ENCODE results near the gene PPP1R12A.
"Not testable (repeated sequence)": the region's sequence is repeated elsewhere in the genome, so short reads cannot be mapped to it uniquely, and the experiment has no call there.

The PPP1R12A gene

DNA sequence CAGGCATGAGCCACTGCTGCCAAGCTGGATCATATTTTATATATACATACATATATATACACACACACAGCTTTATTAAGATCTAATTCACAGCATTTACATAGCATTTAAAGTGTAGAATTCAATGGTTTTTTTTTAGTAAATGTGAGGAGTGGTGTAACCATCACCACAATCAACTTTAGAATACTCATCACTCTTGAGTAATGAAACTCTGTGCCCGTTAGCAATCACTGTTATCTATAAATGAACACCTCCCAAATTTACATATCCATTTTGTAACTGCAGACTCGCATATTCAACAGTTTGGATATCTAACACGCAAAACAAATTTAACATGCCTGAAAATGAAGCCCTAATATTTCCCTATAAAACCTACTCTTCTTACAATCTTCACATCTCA, 90.9 kb downstream of the PPP1R12A start:
- no peak for DNase-seq (ENCODE audit: low read depth in 2 of 2, low spot score in 1 of 2)

DNA sequence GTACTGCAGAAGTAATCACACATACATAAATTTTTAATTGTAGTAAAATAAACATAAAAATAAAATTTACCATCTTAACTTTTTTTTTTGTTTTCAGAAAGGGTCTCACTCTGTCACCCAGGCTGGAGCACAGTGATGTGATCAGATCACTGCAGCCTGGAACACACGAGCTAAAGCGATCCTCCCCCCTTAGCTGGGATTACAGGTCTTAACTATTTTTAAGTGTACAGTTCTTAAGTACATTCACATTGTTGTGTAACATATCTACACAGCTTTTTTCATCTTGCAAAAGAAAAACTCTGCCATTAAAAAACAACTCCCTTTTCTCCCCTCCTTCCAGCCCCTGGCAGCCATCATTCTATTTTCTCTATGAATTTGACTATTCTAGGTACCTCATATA, 92.3 kb downstream of the PPP1R12A start:
- DNase-seq (ENCODE audit: low read depth in 2 of 2, low spot score in 1 of 2): no peak

DNA sequence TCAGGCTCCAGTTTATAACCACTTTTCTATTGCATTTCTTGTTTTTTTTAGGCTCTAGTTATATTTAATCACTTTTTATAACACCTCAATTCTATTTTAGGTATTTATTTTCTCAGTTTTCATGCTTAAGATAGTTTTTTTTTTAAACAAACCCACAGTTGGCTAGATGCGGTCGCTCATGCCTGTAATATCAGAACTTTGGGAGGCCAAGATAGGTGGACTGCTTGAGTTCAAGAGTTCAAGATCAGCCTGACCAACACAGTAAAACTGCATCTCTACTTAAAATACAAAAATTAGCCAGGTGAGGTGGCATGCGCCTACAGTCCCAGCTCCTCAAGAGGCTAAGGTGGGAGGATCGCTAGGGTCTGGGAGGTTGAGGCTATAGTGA, 93.0 kb downstream of the PPP1R12A start:
- DNase-seq (ENCODE audit: low read depth in 2 of 2, low spot score in 1 of 2): no peak

DNA sequence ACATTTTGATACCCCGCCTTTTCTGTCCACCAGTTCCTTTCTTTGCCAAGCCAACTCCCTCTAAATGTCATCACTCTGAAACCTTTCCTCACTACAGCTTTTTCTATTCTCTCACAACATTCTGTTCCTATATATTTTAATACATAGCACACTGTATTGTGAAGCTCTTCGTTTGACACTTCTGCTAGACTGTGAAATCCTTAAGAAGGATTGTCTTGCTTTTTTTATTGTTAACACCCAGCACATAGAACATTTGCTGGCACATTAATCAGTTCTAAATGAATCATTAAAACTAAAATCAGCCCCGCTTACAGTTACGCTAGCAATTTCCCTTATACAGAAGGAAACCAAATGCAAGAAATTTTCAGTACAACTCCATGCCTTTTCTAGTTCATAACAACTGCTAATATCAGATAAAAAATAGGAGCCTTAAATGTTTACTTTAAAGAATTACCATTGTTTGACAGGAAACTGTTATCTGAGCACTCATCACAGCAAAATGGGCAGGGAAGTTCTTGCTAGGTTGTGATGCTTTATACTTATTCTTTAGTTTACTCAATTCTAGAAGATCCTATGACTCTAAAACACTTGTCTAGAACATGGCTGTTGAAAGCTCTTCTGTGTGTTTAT, 93.5 kb downstream of the PPP1R12A start:
- DNase-seq (ENCODE audit: low read depth in 2 of 2, low spot score in 1 of 2): no peak

DNA sequence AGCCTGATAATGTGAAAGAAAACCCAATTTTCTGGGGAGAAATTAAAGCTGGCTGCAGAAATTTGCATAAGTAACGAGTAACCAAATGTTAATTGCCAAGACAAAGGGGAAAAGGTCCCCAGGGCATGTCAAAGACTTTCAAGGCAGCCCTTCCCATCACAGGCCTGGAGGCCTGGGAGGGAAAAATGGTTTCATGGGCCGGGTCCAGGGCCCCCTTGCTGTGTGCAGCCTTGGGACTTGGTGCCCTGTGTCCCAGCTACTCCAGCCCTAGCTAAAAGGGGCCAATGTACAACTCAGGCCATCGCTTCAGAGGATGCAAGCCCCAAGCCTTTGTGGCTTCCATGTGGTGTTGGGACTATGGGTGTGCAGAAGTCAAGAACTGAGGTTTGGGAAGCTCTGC, 96.5 kb downstream of the PPP1R12A start:
- no peak for DNase-seq (ENCODE audit: low read depth in 2 of 2, low spot score in 1 of 2)

DNA sequence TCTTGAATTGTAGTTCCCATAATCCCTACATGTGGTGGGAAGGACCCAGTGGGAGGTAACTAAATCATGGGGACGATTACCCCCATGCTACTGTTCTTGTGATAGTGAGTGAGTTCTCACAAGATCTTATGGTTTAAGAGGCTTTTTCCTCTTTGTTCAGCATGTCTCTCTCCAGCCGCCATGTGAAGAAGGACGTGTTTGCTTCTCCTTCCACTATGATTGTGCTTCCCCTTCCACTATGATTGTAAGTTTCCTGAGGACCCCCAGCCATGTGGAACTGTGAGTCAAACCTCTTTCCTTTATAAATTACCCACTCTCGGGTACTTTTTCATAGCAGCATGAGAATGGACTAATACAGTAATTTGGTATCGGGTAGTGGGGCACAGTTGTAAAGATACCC, 97.3 kb downstream of the PPP1R12A start:
- DNase-seq (ENCODE audit: low read depth in 2 of 2, low spot score in 1 of 2): no peak

DNA sequence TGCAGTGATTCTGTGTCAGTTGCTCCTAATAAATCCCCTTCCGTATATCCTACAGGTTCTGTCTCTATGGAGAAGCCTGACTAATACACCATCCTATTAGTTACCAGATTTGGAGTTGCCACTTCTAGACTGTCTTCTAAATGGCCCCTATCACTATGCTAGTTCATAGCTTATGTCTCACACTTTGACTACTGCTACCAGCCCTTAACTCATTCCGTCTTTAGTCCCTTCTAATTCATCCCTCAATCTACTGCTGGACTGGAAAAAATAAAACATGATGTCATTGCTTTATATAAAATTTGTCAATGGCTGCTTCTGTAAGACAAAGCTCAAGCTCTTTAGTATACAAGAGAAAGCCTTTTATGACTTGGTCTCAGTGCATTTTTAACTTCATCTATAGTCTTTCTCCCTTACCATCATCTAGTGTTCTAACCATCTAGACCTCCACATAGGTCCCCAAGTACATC, 99.5 kb downstream of the PPP1R12A start:
- no peak for DNase-seq (ENCODE audit: low read depth in 2 of 2, low spot score in 1 of 2)

DNA sequence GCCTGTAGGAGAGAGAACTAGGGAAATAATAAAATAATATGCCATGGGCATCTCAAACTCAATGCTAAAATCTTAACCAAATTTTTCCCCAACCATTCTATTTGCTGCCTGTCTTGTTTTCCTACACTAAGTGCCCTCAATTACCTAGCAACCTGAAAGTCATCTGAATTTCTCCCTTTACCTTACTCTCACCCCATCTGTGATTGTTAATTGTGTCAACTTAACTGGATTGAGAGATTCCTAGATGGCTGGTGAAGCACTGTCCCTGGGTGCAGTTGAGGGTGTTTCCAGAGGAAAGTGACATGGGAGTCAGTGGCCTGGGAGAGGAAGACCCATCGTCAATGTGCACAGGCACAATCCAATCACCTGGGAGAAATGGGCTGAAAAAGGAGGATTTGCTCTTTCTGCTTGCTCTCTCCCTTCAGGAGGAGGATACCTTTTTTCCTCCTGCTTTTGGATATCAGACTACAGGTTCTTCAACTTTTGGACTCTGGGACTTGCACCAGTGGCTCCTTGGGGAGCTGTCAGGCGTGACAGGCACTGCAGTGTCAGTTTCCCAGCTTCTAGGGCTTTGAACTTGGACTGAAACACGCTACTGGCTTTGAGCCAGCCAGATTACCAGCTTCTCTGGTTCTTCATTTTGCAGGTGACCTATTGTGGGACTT, 100.1 kb downstream of the PPP1R12A start:
- DNase-seq (ENCODE audit: low read depth in 2 of 2, low spot score in 1 of 2): no peak

DNA sequence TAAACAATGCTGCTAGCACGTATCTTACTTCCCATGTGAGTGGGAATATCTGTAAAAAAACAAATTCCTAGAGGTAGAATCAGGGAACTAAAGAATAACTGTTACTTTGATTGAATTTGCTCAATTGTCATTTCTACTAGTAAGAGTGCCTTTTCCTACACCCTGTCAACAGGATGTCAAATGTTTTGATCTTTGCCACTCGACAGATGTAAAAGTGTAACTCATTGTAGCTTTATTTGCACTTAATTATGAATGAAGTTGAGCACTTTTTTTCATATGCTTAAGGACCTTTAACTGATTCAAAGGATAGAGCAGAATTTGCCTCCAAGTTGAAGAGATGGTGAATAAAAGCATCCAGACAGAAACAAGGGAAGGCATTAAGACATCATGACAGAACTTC, 104.5 kb downstream of the PPP1R12A start:
- no peak for DNase-seq (ENCODE audit: low read depth in 2 of 2, low spot score in 1 of 2)

DNA sequence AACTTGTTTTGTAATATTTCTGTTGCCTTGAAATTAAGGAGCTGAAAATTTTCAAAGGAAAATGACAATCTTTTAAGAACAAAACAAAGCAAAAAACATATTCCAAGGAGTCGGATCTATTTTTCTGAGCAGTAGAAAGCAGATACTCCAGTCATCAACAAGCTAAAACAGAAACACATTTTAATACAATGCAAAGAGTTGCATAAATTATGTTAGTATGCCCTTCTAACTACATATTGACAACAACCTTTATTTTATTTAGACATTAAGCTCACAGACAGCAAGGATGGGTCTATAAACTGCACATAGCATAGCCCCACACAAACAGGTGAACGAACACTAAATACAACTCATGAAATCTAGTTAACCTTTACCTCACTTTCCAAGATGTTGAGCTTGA, 106.0 kb downstream of the PPP1R12A start:
- no peak for DNase-seq (ENCODE audit: low read depth in 2 of 2, low spot score in 1 of 2)

DNA sequence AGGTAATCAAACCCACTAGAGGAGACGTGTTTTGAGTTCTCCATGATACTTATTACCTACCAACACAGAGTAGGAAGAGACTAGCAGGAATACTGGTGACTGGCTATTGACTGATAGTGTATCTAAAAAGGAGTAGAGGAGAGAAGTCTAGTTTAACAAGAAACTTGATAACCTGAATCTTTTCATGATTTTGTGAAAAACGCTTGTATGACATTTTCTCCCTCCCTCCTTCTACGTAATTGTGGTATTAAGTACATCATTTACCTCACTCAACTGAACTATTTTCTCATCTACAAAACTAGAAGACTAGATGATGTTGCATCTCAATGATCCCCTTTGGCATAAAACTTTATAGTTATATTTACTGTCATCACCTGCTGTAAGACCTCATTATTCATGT, 107.4 kb downstream of the PPP1R12A start:
- DNase-seq (ENCODE audit: low read depth in 2 of 2, low spot score in 1 of 2): no peak

DNA sequence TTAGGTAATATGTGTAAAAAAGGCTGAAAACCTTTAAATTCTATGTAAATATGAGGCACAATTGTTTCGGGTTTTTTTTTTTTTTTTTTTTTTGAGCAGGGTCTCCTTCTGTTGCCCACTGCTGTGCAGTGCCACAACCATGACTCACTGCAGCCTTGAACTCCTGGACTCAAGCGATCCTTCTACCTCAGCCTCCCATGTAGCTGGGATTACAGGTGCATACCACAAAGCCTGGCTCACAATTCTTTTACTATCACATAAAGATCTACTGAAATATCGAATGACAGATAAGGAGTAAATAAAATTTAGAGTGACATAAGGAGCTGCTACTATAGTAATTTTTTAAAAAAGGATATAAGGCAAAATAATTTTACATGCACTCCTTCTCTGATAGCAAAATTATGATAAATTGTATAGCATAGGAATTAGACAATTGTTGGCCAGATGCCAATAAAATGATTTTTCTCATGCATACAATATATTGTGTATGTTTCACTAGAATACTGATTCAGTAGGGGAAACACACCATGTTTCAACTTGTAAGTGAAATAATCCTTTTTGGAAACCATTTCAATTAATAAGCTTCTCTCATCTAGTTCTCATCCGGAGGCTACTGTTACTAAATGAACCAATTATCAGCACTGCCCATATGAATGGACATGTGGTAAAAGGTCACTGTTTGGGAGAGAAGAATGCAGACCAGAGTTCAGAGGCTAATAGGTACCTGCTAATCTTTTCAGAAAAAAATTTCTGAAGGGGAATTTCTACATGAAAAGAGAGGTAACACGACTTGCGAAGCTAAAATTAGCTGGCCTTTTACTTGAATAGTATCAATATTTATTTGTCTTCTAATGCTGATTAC, 108.4 kb downstream of the PPP1R12A start:
- no peak for DNase-seq (ENCODE audit: low read depth in 2 of 2, low spot score in 1 of 2)

DNA sequence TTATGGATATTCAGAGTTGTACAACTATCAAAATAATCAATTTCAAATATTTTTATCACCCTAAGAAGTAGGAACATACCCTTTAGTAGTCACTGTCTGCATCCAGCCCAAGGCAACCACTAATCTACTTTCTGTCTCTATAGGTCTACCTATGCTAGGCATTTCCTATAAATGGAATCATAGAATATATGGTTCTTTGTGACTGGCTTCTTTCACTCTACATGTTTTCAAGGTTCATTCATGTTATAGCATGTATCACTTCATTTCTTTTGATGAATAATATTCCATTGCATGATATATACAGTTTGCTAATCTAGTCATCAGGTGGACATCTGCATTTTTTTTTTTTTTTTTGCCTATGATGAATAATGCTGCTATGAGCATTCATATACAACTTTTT, 112.4 kb downstream of the PPP1R12A start:
- DNase-seq (ENCODE audit: low read depth in 2 of 2, low spot score in 1 of 2): no peak

DNA sequence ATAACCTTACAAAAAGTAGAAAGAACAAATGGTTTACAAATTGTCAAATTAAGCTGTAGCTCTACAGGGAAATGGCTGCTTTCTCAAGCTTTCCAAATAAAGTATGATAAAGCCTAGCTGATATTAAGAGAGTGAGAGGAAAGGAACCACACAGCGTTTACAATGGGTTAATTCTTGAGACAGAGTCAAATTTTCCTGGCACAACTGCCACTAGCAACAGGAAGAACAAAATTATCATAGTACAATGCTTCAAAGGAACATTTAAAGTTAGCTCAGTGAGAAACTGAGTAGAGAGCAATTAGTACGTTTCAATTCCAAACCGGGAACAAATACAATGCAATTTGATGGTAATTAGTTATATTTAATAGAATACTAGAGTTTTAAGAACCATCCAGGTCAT, 116.0 kb downstream of the PPP1R12A start:
- no peak for DNase-seq (ENCODE audit: low read depth in 2 of 2, low spot score in 1 of 2)

DNA sequence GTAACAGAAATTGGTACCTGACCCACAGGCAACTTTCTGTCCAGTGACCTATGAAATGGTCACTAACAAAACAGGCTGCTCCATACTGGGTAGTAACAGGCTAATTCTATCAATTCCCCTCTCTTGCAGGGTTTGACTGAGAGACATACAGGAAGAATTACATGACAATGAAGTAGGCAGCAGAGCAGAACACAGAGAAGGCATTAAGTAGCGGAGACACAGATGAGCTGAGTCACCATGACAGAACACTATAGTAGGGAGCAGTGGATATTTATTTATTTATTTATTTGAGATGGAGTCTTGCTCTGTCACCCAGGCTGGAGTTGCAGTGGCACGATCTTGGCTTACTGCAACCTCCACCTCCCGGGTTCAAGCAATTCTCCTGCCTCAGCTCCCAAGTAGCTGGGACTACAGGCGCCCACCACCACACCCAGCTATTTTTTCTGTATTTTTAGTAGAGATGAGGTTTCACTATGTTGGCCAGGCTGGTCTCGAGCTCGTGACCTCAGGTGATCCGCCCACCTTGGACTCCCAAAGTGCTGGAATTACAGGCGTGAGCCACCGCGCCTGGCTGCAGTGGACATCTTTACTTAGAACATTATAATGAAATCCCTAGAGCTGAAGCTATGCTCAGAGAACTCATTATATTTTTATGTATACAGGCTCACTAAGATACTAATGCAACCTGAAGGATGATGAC, 150.4 kb downstream of the PPP1R12A start:
- DNase-seq (ENCODE audit: low read depth in 2 of 2, low spot score in 1 of 2): not testable (repeated sequence)

DNA sequence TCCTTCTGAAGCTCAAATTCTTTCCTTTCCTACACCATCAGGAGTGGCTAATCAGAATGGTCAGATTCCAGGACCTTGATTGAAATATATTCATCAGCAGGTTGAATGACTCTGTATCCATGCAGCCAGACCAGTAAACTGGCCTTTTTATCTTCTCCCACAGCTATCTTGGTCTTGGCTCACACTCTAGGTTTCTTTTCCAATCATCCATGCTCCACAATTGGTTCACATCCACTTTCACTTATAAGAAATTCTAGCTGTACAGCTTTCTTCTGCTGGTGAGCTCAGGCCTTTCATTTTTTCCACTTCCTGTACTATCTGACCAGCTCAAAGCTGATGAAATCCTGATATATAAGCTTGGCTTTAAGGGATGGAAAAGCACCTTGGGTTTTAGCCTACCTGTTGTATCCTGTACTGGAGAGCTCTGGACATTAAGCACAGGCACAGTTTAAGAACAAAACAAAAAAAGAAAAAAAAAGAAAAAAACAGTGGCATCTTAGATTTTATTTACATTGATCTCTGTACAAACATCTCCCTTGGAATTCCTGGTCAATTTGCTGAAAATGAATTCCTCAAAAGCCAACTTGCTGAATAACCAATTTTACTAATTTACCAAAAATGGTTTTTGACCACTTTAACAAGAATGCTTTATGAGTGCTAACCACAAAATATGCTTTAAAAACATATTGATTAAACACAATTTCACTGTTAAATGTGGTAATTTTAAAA, 152.6 kb downstream of the PPP1R12A start:
- no peak for DNase-seq (ENCODE audit: low read depth in 2 of 2, low spot score in 1 of 2)

DNA sequence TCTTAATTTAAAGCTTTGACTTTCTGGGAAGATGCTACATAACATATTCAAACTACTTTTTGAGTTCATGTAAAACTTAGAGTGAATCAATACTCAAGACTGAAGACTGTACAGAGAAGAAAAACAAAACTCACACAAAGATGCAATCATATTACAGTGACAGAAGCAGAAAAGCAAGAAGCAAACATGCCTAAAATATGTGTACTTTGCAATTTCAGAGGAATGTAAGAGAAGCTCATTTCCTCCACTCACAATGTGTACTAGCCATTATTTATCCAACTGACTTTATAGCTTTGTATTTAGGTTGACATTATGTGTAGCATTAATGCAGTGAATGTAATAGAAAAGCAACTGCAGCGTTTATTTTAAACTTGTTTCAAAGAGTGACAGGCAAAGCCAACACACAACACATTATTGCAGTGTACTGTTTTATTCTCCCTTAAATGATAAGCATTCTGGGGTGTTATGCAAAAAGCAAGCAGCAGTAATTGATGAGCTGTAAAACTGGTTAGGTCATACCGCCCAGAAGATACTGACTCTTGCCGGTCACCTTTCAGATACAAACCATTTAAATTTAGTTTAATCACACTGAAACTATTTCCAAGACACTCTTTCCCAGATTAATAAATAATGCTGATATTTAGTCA, 156.0 kb downstream of the PPP1R12A start:
- no peak for DNase-seq (ENCODE audit: low read depth in 2 of 2, low spot score in 1 of 2)

DNA sequence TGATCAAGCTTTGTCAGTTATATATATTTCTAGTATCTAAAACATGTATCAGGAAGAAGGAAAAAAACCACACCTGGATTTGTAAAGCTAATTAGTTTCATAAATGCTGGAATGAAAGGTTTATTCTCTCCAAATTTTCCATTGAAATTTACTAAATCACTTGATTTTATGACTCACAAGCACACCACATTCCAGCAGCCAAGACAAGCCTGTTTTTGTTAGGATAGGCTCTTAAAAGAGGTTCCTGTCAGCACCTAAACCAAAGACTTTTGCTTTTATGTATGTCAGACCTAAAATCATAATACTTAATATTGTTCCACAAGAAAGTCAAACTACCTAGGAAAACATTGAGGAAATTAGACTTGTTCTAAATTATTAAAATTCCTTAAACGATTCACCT, 158.8 kb downstream of the PPP1R12A start:
- no peak for DNase-seq (ENCODE audit: low read depth in 2 of 2, low spot score in 1 of 2)

DNA sequence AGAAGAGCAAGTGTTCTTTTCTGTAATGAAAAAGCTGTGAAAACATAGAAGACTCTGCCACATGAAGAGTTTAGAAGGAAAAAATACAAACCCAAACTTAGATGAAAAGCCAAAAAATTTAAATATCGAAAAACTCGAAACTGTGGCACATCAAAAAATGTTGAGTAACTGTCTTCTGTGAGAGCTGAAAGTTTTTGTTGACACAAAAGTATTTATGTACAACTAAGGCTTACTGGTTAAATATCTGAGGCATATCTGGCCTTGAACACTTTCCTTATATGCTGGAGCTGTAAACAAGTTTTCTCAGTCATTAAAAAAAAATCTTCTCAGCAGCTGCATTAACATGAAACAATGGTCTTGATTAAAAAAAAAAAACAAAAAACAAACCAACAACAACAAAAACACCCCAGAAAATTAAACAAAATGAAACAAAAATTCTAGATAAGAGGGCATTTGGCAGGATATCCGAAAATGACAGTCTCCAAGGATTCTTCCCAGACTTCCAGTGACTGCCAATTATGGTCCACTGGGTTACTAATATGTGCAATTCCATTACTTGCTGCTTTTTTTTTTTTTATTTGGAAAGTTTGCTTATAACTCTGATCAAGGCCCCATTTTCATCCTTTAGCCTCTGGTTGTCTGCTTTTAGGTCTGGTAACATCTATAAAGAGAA, 159.4 kb downstream of the PPP1R12A start:
- DNase-seq (ENCODE audit: low read depth in 2 of 2, low spot score in 1 of 2): no peak

DNA sequence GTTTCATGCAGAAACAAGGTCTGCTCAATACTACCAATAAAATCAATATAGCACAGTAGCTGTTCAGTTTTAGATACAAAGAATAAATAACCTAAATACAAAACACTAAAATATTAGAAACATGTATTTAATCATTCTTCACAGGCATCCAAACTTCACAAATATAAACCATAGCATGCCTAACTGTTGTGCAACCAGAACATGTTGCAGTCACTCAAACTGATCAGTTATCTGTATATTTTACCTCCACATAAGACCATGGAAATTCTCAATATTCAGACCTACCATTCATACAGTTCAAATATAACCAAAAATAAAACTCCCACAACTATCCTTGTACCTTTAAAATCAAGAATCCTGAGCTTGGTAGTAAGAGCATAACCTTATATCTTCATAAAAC, 161.0 kb downstream of the PPP1R12A start:
- no peak for DNase-seq (ENCODE audit: low read depth in 2 of 2, low spot score in 1 of 2)
